ENCODE results near the gene FOXK2. TPM values are rescaled to one million over a fixed set of nuclear protein-coding genes. Genes with fewer than 3 reads are reported as not detected.

Gene FOXK2
- total RNA-seq (2021) (70.5 and 78.9 TPM in 2 replicates), Bru-seq, nascent RNA (percentile 84 among the genes with signal in this experiment), BruChase-seq, experiment 1, labeled RNA remaining after a 2-hour chase (percentile 85 among the genes with signal in this experiment), BruChase-seq, experiment 2, labeled RNA remaining after a 6-hour chase (percentile 87 among the genes with signal in this experiment)
- long read RNA-seq, full-length matches to known transcripts, result 30 of 51 reads
- long read RNA-seq, partial matches to known transcripts, result 6 of 51 reads
- long read RNA-seq, other reads (novel, unspliced or antisense), result 15 of 51 reads

GRCh38 chr17:82518826-82519810 lies at the start of gene FOXK2:
Gene FOXK2, plus strand, starts transcription at chr17:82519732. Its CDS starts 157 bp downstream, at chr17:82519889.
- intact Hi-C loops (cut with micrococcal nuclease; ENCODE audit: unreplicated experiment), result no loop called here
- Histone ChIP-seq H3K9me2 (ENCODE audit: insufficient read depth) (no peaks in the 10 kb centered on the region), H3K4me2 (peak within 1 kb of the TSS; percentile 90), H2AFZ (peak within 1 kb of the TSS; percentile 80), H3K36me3 (ENCODE audit: low read depth) (no peaks in the 10 kb centered on the region), H4K20me1 (ENCODE audit: insufficient read depth) (peaks cover 25% of the 10 kb centered on the region), H3F3A (ENCODE audit: insufficient read depth, low read depth) (peaks cover 36% of the 10 kb centered on the region; the same call in 1 of the 2 replicates), H3K27me3 (ENCODE audit: insufficient read depth, low read depth) (no peaks in the 10 kb centered on the region), H3K79me2 (ENCODE audit: low read depth) (peaks cover 41% of the 10 kb centered on the region), H3K4me3 (peak within 1 kb of the TSS; percentile 79), H3K27ac (peak within 1 kb of the TSS; percentile 84), H3K9me3 (ENCODE audit: insufficient read depth, low read depth) (no peaks in the 10 kb centered on the region), H3K4me1 (replicated peaks; ENCODE audit: insufficient read depth) (peaks cover 18% of the 10 kb centered on the region)
- peak; percentile 78 to 96 for DNase-seq
- TF ChIP-seq, protein P1, sequence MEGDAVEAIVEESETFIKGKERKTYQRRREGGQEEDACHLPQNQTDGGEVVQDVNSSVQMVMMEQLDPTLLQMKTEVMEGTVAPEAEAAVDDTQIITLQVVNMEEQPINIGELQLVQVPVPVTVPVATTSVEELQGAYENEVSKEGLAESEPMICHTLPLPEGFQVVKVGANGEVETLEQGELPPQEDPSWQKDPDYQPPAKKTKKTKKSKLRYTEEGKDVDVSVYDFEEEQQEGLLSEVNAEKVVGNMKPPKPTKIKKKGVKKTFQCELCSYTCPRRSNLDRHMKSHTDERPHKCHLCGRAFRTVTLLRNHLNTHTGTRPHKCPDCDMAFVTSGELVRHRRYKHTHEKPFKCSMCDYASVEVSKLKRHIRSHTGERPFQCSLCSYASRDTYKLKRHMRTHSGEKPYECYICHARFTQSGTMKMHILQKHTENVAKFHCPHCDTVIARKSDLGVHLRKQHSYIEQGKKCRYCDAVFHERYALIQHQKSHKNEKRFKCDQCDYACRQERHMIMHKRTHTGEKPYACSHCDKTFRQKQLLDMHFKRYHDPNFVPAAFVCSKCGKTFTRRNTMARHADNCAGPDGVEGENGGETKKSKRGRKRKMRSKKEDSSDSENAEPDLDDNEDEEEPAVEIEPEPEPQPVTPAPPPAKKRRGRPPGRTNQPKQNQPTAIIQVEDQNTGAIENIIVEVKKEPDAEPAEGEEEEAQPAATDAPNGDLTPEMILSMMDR (conservative IDR thresholded peaks at IDR 0.05), result no peak
- TF ChIP-seq EZH2 (IDR thresholded peaks at IDR 0.05; ENCODE audit: low read depth), result no peak
- ChIA-PET CTCF (interaction anchor here (0.5 kb wide), 2 partner anchors 10 to 16 kb away, joined by 5 to 6 read pairs; no protein-coding TSS in a partner anchor), POLR2A (ENCODE audit: unreplicated experiment) (interaction anchor here (0.5 to 0.7 kb wide), 3 partner anchors 10 to 251 kb away, joined by 3 to 11 read pairs (median 3); no protein-coding TSS in a partner anchor)
- TSS peak; percentile 26 for BruUV-seq (replicated peaks)

- H3K9me2 ChIP-seq (ENCODE audit: insufficient read depth), result no peaks in the 10 kb centered on the region
- H3K27ac ChIP-seq, result no peak overlapping the region
- POLR2A ChIA-PET (ENCODE audit: unreplicated experiment), result no interaction called here
- no TSS peak for BruUV-seq (replicated peaks)
- TF ChIP-seq, protein P1 (conservative IDR thresholded peaks at IDR 0.05), result no peak
- TF ChIP-seq EZH2 (IDR thresholded peaks at IDR 0.05; ENCODE audit: low read depth), result no peak
- no peak overlapping the region for H3K4me2 ChIP-seq
- H4K20me1 ChIP-seq (ENCODE audit: insufficient read depth), result no peaks in the 10 kb centered on the region
- H3F3A ChIP-seq (ENCODE audit: insufficient read depth, low read depth), result no peaks in the 10 kb centered on the region
- no peaks in the 10 kb centered on the region for H3K27me3 ChIP-seq (ENCODE audit: insufficient read depth, low read depth)
- no peaks in the 10 kb centered on the region for H3K79me2 ChIP-seq (ENCODE audit: low read depth)
- intact Hi-C loops (cut with micrococcal nuclease; ENCODE audit: unreplicated experiment), result no loop called here
- no peaks in the 10 kb centered on the region for H3K4me1 ChIP-seq (replicated peaks; ENCODE audit: insufficient read depth)
- CTCF ChIA-PET, result no interaction called here
- DNase-seq, result no peak
- no peaks in the 10 kb centered on the region for H3K9me3 ChIP-seq (ENCODE audit: insufficient read depth, low read depth)
- no peak overlapping the region for H3K4me3 ChIP-seq
- H2AFZ ChIP-seq, result no peak overlapping the region
- H3K36me3 ChIP-seq (ENCODE audit: low read depth), result no peaks in the 10 kb centered on the region
These were observed 49.5 kb upstream of the FOXK2 start for GRCh38 chr17:82470065-82470464.

All from PC-9 (cell line).